Left ventricle myocardium superior (tissue), 1 donor: ENCODE data around the gene PCED1B. TPM values are rescaled to one million over a fixed set of nuclear protein-coding genes. Genes with fewer than 3 reads are reported as not detected.

Experiments used
- ATAC-seq: fragments of 200-7000 bp; cut with Tn5 transposase; one replicate; pipeline ENCODE4 v1.9.1; 2020; ENCODE audit warnings: mild to moderate bottlenecking, moderate library complexity
- DNase-seq: peaks from one replicate; pipeline ENCODE4 v3.0.0-alpha.2; 2020
- intact Hi-C: fragments of 100-400 bp; cut with micrococcal nuclease; formaldehyde crosslinking; loops from one replicate; pipeline ENCODE4 v1.11.0; 2022
- total RNA-seq: library from RNA; stranded (reverse); fragmentation: NEBNext Ultra II Directional; extraction: Animal tissue kit (Norgen Biotek cat#: 25700); gene quantifications from one replicate; pipeline ENCODE4 v1.2.1, GENCODE V29; 2021
- donor health status: DM: no; HTN: yes; CAD: no; lungs with severe emphysema.

Gene PCED1B
- total RNA-seq, 1 donor from 2014 or later, result 1.1 TPM

DNA sequence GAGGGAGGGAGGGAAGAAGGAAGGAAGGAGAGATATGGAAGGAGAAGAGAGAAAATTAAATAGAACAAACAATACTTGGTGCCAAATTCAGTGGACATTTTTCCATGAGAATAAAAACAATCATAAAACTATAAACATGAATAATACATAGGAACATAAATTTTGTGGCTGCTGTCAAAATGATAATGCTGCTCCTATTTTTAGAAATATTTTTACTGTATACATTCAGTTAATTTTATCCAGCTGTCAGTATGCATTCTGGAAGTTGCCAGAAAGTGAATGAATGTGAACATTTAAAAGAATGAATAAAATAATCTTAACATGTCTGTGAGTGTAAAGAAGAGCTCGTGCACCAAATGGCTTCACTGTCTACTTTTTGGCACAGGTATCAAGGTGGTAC lies 13.9 kb upstream of the PCED1B start:
- intact Hi-C loops, result no loop called here
- ATAC-seq (no peak), DNase-seq (no peak)

DNA sequence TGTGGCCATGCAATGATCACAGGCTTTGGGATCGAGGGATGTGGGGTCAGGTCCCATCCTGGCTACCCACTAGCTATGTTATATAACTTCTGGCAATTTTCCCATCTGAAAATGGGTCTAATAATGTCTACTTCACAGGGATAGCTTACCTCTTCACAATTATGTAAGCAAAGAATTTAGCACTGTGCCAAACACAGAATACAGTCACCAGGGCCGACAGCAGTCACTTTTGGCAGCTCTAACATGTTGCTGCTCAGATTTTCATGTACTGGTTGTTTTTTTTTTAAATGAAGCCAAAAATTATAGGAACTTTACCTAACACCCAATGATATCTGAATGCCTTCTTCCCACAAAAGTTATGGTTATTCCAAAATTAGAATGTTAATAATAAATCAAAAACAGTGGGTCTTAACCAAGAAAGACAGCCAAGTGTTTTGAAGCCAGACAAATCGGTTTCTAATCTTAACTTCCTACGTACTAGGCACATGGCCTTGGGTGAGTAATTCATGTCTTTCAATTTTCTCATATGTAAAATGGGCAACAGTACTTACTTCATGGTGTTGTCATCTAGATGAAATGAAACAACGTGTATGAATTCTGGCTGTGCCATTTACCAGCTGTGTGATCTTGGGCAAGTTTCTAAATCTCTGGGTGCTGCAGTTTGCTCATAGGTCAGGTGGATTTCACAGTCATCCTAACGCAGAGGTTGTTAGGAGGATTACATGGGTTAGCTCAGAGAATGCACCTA lies 13.0 kb upstream of the PCED1B start:
- no peak for DNase-seq
- intact Hi-C loops, result no loop called here
- ATAC-seq, result peak; percentile 18

DNA sequence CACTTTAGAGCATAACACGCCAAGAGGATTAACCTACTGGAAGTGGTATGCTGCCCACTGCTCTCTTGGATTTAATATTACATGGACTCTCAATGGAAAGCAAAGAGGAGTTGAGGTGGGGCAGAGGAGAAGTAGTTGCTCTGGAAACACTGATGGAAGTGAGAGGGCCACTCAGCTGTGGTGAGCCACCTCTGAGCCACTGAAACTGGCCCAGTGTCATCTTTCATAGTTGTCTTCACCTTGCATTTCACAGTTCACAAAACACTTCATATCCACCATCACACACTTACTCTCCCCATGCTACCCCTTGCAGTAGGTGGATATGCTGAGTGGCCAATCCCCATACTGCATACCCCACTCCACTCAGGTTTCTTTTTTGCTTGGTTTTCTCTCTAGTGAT lies 12.2 kb upstream of the PCED1B start:
- intact Hi-C loops, result no loop called here
- DNase-seq (no peak), ATAC-seq (no peak)

DNA sequence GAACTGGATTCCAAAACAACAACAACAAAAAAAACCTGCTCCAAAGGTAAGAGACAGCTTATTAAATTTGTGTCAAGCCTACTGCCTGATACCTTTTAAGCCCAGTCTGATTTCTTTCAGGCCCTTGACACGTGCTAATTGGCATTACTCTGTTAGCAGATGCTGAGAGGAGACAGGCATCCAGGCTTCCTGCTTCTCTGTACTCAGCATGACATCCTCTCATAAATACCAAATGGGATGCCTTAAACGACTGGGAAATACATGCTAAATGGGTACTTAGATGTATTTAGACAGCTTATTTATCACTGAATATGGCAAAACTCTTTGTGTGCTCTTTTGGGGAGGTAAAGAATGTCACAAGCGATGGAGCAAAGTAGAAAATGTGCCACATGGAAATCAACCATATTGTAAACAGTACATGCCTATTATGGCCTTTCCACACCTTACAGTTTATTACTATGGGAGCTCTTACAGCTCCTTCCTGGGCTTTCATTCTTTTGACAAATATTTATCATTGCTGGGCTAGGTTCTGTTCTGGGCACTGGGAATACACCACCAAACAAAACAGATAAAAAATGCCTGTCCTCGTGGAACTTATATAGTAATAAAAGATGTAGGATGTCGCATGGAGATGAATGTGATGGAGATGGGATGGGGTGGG lies 11.5 kb upstream of the PCED1B start:
- no peak for DNase-seq
- no peak for ATAC-seq
- intact Hi-C loops, result no loop called here

DNA sequence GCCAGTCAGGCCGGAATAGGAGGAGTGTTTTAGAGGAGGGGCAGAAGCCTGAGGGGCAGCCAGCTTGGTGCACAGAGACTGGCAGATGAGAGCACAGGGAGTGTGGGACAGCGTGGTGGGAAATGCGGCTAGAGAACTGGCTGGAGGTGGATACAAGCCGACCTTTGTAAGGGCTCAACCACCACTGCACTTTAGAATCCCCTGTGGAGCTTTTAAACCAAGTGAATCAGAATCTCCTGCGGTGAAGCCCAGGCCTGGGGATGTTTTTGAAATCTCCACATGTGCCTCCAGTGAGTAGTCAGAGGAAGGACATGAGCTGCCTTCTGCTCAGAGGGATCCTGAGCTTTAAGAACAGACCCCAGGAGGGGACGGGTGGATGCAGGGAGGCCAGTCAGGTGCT lies 10.9 kb upstream of the PCED1B start:
- intact Hi-C loops, result no loop called here
- no peak for DNase-seq
- no peak for ATAC-seq

DNA sequence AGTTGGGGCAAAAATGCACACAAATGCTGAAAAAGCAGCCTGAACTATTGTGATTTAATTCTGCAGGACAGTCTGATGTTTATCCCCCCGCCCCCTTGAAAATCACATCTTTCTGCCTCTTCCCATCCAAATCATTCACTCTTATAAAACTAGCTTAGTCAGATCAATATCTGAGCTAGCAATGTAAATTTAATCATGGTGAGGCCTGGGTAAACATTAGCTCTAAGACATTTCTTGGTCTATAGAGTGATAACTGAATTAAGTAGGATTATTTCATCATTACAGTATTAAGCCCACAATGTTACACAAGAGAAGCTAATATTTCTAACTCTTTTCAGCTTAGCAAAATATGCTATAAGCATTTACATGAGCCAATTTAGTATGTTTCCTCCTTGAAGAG lies 9.1 kb upstream of the PCED1B start:
- DNase-seq, result no peak
- intact Hi-C loops, result no loop called here
- ATAC-seq, result no peak

DNA sequence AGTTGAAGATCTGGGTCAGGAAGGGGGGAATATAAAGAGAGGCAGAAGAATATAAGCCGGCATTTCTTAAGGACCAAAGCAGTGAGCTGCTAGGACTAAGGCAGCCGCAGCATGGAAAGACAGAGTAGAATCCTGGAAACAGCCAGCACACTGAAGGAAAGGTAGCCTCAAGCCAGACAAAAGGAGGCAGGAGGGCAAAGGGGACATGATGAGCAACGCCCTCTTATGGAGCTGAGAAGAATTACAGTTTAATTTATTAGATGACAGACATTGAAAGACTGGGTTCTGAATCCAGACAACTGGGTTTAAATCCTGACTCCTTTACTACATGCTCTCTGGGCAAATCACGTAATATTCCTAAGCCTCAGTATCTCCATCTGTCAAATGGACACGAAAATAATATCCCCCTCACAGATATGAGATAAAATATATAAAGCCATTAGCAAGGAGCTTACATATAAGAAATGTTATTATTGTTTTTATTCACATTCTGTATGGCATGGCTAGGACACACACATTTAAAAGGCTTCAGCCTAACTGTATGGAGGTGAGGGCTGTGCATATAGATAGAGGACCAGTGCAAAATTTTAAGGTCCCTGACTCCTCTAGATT lies 8.1 kb upstream of the PCED1B start:
- ATAC-seq, result no peak
- intact Hi-C loops, result no loop called here
- DNase-seq, result no peak

DNA sequence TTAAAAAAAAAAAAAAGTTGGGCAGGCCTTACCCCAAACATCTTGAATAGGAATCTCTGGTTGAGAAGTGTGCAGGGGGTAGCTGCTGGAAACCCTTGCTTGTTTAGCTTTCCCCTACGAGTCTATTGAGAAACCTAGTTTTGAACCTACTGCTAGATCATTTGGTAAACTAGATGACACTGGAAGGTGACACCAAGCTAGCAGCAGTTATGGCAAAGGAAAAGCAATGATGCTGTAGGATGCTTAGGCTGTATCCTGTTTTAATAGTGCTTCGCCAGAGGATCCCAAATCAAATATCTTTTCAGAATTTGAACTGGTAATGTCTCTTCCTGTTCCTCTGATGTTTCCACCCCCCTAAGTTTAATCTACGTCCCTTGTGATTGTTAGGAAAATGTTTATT lies 5.5 kb upstream of the PCED1B start:
- ATAC-seq (no peak), DNase-seq (no peak)
- intact Hi-C loops, result no loop called here

DNA sequence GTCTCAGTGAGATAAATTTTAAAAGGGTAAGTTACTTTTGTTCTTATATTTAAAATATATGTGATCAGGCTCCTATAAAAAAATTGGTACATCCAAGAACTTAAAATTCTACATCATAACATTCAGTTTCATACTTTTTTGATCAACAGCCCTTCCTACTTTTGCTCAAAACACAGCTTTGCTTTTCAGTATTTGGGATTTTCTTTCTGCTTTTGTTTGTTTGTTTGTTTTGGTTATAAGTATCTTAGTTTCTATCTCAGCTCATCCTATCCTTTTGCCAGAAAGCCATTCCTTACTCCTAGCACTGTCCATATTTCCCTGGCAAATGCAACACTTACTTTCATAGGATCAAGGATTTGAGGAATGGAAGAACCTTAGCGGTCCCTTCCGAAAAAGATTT lies 4.7 kb upstream of the PCED1B start:
- DNase-seq (no peak), ATAC-seq (no peak)
- intact Hi-C loops, result no loop called here

DNA sequence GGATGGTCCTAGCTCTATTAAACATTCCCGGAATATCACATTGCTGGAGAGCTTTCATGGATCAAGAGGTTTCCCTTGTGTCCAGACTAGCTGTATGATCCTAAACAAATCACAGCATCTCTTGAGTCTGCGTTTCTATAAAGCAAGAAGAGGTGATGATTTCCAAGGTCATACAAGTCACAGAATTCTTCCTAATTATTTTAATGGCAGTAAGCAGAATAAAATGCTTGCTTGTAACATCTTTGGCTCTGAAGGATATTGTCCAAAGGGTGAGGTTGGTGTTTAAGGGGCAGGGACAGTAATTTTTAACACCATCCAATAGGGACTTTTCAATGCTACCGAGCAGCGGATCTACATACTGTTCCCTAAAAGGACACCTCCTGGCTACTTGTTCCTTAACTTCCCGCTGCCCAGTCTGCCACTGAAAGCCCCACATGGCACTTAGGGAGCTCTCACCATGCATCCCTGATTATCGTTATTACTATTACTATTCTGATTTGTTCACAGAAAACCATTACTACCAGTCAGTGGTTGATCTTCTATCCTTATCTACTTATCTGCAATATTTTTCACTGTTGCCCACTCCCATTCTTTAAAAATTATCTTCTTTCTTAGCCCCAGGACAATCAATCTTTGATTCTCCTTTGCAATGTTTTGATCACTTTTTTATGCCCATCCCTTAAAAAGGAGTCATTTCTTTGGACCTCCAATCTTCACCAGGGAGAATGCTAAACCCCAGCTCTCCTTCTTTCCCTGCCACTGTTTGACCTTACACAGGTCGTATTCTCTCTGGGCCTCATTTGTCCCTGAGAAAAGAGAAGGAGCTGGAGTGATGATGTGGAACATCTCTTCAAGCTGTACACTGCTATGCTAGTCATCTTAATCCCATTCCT lies 4.0 kb upstream of the PCED1B start:
- ATAC-seq, result no peak
- DNase-seq, result no peak
- intact Hi-C loops, result no loop called here

DNA sequence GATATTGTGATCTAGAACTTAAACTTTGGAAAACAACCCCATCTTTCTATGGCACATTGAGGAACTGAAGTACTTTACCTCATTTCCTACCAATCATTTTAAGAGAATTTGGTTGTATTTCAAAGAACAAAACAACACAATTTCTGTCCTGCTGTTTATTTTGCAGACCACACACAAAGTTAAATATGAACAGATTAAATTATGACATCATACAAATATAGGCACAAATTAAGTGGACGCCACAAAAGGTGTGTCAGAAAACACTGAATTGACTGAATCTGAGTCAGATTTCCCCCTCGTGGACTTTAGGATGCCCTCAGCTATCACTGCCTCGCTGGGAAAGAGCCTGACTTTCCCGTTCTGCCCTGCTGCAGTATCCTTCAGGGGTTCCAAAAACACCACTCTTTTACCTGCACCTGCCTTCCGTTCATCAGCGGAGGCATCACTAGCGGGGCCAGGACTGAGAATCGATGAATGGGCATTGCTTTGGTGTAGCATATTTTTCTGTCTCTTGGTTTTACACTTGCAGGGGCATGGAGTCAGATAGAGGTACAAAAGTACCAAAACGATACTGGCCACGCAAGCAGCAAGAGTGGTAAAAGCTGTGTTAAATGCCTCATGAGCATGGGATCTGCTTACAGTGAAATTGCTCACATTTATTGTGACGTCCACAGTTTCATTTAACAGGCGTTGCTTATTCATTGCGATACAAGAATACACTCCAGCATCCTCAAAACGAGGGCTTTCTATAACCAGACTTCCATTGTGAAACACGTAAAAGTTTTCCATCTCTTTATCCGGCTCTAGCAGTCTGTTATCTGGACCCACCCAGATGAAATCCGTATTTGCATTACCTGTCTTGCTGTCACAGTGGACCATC lies 2.0 kb upstream of the PCED1B start:
- intact Hi-C loops, result no loop called here
- no peak for DNase-seq
- no peak for ATAC-seq

DNA sequence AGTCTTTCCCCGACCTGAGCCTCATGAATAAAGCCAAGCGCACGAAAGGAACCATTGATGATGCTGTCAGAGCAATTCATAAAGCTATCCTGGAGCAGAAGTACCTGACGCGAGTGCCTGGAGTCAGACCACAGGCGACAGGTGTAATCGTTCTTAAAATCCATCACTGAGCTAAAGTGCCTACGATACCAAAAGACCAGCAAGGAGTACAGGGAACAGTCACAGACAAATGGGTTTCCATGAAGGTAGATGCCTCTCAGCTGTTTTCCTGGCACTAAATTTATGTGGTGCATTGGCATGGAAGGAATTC lies 1.4 kb upstream of the PCED1B start:
- DNase-seq, result no peak
- ATAC-seq, result no peak
- intact Hi-C loops, result no loop called here

DNA sequence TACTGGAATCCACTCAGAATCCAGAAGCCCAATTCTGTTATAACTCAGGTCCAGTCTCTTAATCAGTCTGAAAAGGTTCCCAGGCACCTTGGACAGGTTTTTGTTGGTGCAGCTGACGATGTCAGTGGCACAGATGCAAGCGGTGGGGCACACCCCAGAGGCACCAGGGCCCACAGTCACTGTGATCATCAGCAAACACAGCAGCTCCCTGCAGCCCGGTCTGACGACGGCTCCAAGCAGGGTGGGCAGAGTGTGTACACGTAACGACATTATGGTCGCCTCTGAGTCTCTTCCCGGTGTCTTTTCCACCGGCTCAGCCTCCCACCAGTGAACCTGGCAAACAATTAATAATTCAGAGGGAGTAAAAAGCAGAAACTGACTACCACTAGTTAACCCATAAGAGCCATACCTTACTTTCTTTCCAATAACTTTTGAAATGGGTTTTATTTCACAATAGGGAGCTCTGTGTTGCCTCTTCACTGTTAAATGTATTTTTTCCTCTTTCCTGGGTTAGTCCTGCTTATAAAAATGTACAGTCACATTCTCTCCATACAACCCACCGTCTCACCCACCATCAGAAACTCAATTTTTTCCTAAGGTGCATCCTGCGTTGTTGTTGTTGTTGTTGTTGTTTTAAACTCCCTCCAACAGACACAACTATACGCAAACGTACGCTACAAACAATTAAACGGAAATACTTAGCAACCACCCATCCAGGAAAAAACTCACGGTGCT lies 521 bp upstream of the PCED1B start:
- ATAC-seq, result peak; percentile 38

DNA sequence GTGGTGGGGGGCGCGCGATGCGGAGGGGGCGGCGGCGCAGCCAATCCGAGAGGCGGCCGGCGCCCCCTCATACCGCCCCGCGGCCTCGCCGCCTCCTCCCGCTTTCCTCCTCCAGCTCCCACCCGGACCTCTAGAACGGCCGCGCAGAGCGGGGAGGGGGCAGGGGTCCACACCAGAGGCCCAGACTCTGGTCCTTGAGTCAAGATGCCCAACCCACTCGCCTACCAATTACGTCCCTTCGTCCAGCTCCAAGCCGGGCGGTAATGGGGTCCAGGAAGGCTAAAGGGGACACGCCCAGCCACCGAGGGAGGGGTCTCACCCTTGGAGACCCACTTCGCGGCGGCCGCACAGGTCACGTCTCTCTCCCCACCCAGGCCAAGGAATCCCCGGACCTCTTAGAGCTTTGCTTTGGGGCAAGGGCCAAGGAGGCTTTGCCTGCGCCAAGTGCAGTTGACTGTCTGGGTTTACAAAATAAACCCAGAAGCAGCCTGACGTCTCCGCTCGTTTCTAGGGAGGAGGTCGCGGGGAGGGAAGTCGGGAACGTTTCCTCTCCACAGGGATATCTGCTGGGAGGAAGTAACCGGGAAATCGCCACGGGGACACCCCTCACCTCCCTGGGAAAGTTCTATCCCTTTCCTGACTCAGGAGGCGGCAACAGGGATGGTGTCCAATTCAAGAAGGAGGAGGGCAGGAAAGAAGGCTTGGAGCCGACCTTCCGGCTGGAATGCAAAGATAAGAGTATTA lies 732 bp downstream of the PCED1B start:
- ATAC-seq (peak; percentile 68), DNase-seq (peak; percentile 58)
- intact Hi-C loops, result no loop called here

More for the DNA sequence above, 521 bp upstream of the PCED1B start:
- intact Hi-C loops, result no loop called here
- DNase-seq, result peak; percentile 33

DNA sequence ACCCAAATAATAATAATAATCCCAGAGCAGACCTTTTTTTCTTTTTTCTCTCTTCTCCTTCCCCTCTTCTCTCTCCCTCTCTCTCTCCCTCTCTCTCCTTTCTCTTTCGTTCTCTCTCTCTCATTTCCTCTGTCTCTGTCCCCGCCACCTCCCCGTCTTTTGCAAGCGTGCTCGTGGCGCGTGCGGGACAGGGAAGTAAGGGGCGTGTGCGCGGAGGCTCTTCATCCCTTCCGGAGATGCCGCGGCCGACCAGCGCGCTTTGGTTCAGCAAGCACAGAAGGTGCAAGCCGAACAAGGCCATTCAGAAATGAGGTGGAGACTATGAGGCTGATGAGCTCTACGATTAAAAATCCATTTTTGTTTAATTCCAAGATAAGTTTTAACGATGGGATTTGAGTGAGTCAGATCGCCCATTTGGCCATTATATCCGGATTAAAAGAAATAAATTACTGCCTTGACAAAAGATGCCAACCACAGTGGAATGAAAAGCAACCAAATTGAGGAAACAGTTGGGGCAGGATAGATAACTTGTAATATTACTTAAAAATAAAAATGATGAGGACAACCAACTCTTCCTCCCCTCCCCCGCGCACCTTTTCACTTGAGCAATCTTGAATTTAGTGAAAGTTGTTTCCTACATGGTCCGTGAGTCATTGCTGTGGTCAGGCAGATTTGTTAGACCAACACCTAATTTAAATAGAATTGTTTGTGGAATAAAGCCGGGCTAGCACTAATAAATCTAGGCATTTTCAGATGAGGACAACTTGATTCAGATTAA lies 1.5 kb downstream of the PCED1B start:
- DNase-seq (peak; percentile 77), ATAC-seq (peak; percentile 69)
- intact Hi-C loops, result no loop called here

DNA sequence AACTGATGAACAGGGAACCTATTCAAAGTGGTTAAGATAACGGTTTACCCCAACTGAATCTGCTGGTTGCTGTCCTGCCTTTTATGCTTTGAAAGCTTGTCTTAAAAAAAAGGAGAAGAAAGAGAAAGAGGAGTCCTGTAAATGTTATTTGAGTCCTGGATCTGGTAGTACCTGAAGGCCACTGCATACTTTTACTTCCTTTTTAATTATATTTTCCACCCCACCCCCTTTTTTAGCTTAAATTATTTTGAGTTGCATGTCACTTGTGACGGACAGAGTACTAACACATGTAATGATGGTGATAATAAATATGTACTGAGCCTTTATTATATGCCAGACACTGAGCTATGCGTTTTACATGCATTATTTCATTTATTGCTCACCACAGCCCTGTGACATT lies 2.9 kb downstream of the PCED1B start:
- ATAC-seq (no peak), DNase-seq (no peak)
- intact Hi-C loops, result no loop called here
